Hematopoietic multipotent progenitor cell treated with erythropoietin and hydrocortisone succinate and interleukin-3 and kit ligand, for 8 days (in vitro differentiated cells): ENCODE measurements around the gene IFNA17.
"Not testable (repeated sequence)": the region's sequence is repeated elsewhere in the genome, so short reads cannot be mapped to it uniquely, and the experiment has no call there.

Source experiments
- DNase-seq: peaks from one replicate; pipeline ENCODE4 v3.0.0-alpha.2; 2015

Gene IFNA17

DNA sequence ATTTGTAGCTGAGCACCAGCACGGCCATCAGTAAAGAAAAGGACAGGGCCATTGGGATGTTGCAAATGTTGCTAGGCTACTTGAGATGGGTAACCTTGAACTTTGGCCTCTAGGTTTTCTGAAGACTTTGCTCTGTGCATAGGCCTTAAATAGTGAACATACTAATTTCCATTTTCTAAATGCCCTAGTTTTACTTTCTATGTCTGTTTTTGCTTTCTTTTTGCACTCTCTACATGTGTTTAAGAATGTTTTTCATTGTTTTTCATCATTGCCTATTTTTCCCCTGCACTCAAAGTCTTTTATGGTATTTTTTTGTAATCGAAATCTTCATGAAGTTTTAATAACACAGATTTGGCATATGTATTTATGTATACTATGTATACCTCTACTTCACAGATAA lies at the start of gene IFNA17:
TSS of gene IFNA17 (minus strand) at position 101 of the 400 bp plus-strand sequence. CDS start at position 52, 49 bp downstream.
- DNase-seq = no peak

DNA sequence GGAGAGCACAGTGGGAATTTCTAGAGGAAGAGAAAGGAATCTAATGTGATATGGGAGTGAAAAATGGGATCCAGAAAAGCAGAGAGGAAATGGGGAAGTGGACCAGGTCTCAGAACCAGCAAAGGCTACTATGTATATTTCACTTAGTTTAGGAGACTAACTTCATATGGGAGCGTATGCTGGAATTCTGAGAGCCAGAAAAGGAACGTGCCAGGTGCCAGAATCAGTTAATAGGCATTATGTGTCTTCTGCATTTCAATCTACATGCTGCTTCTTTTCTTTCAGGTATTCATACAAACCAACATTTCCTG lies 40.3 kb upstream of the IFNA17 start:
- no peak for DNase-seq

DNA sequence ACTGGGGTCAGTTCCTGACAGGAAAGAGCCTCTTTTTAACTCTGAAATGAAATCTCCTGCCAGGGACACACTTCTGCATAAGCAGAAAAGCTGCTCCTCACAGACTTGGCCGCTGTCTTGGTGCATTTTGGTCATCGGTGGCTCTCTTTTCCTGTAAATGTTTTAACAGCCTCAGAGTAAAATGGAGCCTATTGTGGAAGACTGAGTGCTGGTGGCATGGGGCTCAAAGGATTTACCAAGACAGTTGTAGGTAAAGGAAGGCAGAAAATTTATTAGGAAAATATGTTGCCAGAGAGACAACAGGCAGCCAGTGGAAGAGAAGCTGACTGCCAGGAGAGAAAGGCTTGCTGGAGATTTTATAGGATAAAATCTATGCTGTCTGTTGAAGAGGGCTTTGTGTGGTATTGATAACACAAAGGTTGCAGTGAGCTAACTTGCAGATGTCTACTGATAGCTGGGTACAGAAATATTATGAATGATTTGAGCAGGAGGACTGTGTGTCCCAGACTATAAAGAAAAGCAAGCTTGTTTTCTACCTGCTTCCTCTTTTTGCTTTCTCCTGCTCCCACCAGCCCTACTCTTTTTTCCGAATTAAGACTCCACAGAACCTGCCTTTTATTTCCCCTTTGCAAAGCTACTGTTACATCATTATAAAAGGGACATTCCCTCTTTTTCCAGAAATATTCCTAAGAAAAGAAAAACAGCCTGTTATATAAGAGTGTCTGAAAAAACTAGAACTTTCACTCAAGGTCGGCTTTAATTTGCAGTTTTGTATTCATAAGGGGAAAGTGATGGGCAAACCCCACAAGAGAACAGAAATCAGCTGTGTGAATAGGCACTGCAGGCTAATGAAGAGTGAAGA lies 39.7 kb upstream of the IFNA17 start:
- DNase-seq = no peak

GRCh38 chr9:21266733-21267484 lies 38.9 kb upstream of the IFNA17 start:
- no peak for DNase-seq

- no peak for DNase-seq
Observed at GRCh38 chr9:21265421-21266189, 37.6 kb upstream of the IFNA17 start.

GRCh38 chr9:21255538-21256212 lies 27.7 kb upstream of the IFNA17 start:
- DNase-seq = no peak

DNA sequence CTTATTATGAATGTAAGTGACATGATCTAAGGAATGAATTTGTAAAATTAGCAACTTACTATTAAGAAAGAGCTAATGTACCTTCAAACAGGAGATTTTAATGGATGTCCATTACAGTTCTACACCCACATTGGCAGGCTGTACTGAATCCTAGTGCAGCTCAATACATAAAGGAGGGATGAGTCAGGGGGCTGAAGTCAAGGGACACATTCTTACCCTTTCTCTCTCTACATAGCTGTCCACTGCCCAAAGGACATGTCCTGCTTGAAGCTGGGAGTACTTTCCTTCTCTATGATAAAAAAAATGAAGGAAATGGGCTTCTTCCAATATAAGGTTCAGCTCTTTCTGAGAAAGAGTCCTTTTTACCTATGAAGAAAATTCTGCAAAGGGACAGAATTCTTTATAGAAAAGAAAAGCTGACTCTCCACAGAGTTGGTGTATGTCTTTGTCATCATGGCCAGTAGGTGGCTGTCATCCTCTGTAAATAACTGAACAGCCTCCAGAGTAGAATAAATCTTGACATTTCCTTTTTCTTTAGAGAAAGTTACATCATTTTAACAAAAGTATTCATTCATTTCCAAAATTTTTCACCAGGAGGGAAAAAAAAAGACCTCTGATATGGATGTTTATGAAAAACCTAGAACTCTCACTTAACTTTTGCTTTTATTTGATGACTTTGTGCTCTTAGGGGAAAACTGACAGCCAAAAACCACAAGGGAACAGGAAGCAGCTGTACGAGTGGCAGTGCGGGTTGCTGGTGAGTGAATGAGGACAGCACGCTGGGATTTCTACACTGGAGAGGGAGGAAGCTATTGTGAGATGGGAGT lies 24.9 kb upstream of the IFNA17 start:
- DNase-seq = peak; percentile 21

DNA sequence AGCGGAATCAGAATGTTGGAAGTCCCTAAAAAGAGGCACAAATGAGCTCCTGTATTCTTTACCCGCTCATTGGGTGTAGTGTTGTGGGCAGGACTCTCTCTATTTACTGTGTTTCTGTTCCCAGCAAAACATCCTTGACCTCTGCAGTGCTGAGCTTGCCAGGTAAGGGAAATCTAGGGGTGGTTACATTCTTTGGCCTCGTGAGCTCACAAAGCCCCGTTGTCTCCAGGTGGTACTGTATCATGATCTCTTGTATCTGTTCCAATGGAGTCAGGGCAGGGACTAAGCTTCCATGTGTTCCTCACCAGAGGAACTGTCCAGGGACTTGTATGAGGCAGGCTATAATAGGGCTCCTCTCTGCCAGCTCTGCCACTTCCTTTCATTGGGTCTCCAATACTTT lies 23.6 kb upstream of the IFNA17 start:
- no peak for DNase-seq

- no peak for DNase-seq
Observed at GRCh38 chr9:21251190-21251589, 23.2 kb upstream of the IFNA17 start.

DNA sequence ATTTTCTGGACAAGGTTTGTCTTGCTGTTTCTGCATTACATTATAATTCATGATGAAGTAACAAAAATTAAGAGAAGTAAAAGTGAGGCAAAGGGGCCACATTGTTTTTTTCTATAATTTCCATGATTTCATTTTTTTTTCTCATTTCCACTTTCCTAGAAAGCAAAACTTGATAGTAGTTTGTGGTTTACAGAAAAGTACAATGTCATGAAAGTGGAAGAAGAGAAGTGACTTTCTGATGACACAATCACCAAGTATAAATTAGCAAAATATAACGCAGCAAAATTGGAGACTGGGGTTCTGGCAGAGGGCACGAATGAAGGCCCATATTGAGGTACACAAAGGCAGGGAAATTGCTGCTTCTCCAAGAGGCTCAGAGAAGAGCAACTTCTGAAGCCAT lies 16.8 kb upstream of the IFNA17 start:
- DNase-seq = no peak

GRCh38 chr9:21239911-21240310 lies 11.9 kb upstream of the IFNA17 start, which contains the start of gene IFNA14:
IFNA14 (minus strand) TSS chr9:21240005; CDS start chr9:21239935, 70 bp downstream.
- DNase-seq = no peak

GRCh38 chr9:21236360-21236714 lies 8.3 kb upstream of the IFNA17 start:
- DNase-seq = not testable (repeated sequence)

GRCh38 chr9:21235468-21236359 lies 7.7 kb upstream of the IFNA17 start:
- DNase-seq = peak; percentile 60

GRCh38 chr9:21234153-21234687 lies 6.2 kb upstream of the IFNA17 start:
- no peak for DNase-seq

DNA sequence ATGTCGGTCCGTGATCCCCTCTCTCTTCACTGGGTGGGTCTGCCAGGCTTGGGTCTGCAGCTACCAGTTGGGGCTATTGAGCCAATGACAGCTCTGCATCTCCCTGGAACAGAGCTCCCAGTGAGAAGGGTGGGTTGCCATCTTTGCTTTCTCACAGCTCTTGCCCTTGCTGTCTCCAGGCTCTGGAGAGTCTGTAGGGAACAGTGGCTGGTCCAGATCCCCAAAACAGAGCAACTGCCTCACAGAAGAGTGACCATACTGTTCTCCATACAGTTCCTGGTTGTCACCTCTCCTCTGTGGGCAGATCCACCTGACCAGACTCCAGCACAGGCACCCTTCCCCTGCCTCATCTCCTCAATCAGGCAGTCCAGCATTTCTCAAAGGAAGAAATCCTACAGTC lies 5.2 kb upstream of the IFNA17 start:
- no peak for DNase-seq

DNA sequence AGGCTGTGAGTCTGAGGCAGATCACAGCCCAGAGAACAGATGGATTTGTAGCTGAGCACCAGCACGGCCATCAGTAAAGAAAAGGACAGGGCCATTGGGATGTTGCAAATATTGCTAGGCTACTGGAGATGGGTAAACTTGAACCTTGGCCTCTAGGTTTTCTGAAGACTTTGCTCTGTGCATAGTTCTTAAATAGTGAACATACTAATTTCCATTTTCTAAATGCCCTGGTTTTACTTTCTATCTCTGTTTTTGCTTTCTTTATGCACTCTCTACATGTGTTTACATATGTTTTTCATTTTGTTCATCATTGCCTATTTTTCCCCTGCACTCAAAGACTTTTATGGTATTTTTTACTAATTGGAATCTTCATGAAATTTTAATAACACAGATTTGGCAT lies 10.8 kb downstream of the IFNA17 start, which contains the start of gene IFNA16:
TSS of gene IFNA16 (minus strand) at position 101 of the 400 bp plus-strand sequence. CDS start at position 95, 6 bp downstream.
- DNase-seq = not testable (repeated sequence)

- DNase-seq = peak; percentile 18
Observed at GRCh38 chr9:21213411-21214326, 14.4 kb downstream of the IFNA17 start.

DNA sequence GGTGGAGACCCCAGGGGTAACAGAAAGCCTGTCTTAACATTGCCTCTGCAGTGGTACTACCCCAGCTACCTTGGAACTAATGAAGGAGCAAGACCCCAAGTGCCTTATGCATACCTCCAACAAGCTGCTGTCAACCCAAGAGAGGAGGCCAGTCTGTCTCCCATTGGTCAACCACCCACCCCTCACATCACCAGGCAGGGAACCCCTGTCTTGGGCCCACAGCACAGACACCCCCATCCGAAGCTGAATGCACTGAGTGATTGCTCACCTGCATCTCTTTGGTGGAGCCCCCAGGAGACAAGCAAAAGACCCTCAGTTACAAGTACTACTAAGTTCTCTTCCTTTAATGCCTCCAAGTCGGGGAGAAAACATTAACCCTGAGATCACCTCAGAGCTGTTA lies 15.9 kb downstream of the IFNA17 start:
- not testable (repeated sequence) for DNase-seq

DNA sequence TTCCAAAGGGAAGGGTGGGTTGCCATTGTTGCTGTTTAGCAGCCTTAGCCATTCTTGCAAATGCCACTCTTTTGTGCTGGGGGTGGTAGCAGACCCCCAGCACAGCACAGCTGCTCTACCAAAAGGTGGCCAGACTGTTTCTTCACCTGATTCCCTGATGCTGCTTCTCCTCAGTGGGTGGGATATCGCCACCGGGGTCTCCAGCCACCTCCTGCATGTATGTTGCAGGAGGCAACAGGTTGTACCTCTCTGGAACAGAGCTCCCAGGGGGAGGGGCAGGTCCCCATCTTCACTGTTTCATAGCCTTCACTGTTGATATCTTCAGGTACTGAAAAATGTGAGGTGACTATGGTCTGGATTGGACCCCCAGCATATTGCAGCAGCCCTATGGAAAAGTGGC lies 17.2 kb downstream of the IFNA17 start:
- not testable (repeated sequence) for DNase-seq
